Fibroblast of the aortic adventitia (primary cell): Measurements from ENCODE around the gene TMEM158. TPM values are rescaled to one million over a fixed set of nuclear protein-coding genes. Genes with fewer than 3 reads are reported as not detected.

Source experiments
- DNase-seq: peaks from one replicate; pipeline ENCODE4 v3.0.0-alpha.2; 2010; ENCODE audit warnings: low read depth
- H3K4me3 ChIP-seq: 2 replicates; pipeline ENCODE4 v1.5.1; 2011; ENCODE audit warnings: low read depth, mild to moderate bottlenecking, control low read depth, low read length, moderate library complexity
- total RNA-seq: library from RNA; depleted of rRNA; stranded (reverse); fragments of >200 nt; gene quantifications from 2 replicates; pipeline ENCODE4 v1.2.3, GENCODE V29; 2012; ENCODE audit warnings: low replicate concordance
- TF ChIP-seq, protein P1 (sequence below): IDR thresholded peaks from 2 replicates; pipeline ENCODE4 v1.5.1; 2011; ENCODE audit warnings: mild to moderate bottlenecking, low read length, control low read depth, inconsistent platforms; ENCODE audit not compliant: insufficient read depth

Gene TMEM158
- total RNA-seq, 1 donor = 19.3 TPM

DNA sequence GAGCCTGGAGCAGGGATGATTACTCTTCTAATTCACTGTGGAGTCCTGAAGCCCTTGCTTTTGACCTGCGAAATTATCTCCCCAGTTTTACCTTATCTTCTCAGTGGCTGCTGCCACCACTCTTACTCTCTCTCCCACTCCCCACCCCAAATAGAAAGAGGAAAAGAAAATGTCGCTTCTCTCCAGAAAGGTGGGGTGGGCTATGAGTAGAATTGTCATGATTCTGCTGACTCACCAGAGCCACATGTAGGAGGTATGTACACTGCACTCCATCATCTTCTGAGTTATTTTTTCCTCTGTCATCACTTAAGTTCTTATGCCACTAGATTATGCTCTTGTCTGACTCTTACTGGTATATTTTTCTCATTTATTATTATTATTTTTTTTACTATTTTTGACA, 43.9 kb upstream of the TMEM158 start:
- no peak overlapping the region for H3K4me3 ChIP-seq
- no peak for DNase-seq
- TF ChIP-seq, protein P1, sequence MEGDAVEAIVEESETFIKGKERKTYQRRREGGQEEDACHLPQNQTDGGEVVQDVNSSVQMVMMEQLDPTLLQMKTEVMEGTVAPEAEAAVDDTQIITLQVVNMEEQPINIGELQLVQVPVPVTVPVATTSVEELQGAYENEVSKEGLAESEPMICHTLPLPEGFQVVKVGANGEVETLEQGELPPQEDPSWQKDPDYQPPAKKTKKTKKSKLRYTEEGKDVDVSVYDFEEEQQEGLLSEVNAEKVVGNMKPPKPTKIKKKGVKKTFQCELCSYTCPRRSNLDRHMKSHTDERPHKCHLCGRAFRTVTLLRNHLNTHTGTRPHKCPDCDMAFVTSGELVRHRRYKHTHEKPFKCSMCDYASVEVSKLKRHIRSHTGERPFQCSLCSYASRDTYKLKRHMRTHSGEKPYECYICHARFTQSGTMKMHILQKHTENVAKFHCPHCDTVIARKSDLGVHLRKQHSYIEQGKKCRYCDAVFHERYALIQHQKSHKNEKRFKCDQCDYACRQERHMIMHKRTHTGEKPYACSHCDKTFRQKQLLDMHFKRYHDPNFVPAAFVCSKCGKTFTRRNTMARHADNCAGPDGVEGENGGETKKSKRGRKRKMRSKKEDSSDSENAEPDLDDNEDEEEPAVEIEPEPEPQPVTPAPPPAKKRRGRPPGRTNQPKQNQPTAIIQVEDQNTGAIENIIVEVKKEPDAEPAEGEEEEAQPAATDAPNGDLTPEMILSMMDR = no peak

DNA sequence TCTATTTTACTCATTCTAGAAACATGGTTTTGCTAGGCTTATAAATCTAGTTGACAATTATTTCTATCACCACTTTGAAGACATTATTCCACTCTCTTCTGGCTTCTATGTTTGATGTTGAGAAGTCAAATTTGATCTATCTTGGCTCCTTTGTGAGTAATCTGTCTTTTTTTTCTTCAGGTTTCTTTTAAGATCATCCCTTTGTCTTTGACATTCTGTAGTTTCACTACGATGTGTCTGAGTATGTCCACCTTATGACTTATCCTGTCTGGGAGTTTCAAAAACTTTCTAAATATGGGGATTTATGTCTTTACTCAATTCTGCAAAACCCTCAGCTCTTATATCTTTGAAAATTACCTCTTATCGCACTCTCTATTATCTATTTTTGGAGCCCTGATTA, 41.0 kb upstream of the TMEM158 start:
- TF ChIP-seq, protein P1 = no peak
- H3K4me3 ChIP-seq = no peak overlapping the region
- DNase-seq = no peak

DNA sequence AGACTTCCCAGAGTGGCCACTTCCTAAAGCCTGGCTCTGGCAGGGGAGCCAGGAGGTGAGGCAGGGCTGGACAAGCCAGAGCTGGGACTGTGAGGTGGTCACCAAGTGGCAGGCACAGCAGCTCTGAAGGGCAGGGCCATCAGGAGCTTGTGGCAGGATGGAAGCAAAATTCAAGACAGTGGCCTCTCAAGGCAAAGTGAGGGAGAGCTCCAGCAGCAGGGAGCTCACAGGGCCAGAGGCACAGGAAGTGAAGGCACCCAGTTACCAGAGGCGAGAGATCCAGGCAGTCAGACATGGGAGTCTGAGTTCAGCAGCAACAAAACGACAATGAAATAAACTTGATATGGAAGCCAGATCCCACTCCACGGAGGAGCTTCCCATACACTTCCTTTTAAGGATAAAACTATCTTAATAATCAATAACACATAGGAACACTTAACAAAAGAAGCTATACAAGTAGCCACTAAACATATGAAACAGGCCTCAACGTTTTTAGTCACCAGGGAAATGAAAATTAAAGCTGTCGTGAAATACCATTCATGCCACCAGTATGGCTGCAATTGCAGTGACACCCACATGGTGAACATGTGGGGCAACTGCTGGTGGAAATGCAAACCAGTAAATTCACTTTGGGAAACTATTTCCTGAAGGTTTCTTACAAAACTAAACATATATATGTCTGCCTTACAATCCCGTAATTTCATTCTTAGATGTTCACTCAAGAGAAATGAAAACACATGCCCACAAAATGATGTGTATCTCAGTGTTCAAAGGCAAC, 35.4 kb upstream of the TMEM158 start:
- TF ChIP-seq, protein P1 = no peak
- no peak overlapping the region for H3K4me3 ChIP-seq
- DNase-seq = no peak

DNA sequence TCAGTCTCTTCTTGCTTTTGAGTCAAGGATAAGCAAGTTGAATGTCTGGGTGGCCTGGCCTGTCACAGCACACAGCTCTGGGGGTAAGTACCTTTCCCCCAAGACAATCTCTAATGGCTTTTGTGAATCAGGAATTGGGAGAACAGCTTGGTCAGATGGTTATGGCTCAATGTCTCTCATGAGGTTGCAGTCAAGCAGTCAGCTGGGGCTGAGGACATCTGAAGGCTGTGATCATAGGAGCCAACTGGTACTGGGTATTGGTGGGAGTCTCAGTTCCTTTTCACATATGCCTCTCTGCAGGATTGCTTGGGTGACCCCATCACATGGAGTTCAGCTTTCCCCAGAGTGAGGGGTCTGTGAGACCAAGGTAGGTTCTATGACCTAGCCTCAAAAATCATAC, 33.0 kb upstream of the TMEM158 start:
- no peak overlapping the region for H3K4me3 ChIP-seq
- no peak for DNase-seq
- TF ChIP-seq, protein P1 = no peak

DNA sequence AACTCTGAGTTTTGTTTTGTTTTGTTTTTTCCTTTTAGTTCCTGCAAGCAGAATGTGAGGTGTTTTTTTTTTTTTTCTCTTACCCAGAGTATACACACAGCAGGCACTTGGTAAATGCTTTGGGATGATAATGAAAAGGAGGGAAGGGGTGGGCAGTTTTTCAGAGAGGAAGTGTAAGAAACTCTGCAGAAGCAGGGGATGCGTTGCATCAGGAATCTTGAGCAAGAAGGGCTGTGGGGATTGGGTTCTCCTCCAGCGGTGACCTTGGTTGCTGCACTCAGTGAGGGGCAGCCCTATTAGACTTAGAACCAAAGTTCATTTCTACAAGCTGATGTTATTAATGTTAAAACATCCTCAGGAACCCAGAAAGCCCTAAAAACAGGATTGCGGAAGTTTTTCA, 32.2 kb upstream of the TMEM158 start:
- no peak for DNase-seq

DNA sequence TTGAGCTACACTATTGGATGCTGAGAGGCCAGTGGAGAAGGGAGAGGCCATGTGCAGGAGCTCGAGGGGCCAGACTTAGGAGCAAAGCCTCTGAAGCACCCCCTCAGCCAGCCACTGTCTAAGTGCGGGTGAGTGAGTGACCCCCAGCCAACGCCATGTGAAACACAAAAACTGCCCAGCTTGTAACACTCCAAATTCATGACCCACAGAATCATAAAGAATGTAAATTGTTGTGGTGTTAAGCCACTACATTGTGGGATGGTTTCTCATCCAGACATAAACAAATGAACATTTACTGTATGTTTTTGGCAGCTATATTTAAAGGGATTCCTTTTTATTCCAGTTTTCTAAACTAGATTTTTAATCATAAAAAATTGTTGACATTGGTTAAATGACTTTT, 27.2 kb upstream of the TMEM158 start:
- TF ChIP-seq, protein P1 = no peak
- H3K4me3 ChIP-seq = no peak overlapping the region
- DNase-seq = no peak

More for the DNA sequence above, 32.2 kb upstream of the TMEM158 start:
- TF ChIP-seq, protein P1 = no peak
- no peak overlapping the region for H3K4me3 ChIP-seq

DNA sequence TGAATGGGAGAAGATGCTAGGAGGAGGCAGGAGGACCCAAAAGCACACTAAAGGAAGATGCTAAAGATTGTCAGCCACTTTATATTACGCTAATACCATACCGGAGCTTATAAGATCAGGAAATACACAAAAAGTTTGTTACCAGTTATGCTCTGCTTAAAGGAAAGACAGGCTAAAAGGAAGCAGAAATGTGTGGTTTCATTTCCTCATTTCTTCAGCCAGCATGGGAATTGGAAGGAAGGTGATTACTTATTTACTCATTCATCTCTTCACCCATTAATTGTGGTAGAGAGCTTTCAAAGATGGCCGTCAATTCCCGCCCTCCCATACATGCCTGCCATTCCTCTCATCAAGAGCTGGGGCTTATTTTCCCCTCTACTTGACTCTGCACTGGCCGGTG, 26.7 kb upstream of the TMEM158 start:
- no peak for DNase-seq
- no peak overlapping the region for H3K4me3 ChIP-seq
- TF ChIP-seq, protein P1 = no peak
